Right lobe of liver (tissue), 6 donors: ENCODE measurements around the gene FEZ2. TPM values are rescaled to one million over a fixed set of nuclear protein-coding genes. Genes with fewer than 3 reads are reported as not detected.

Experiments
- ATAC-seq, 4 donors: fragments of 200-7000 bp; cut with Tn5 transposase; one replicate each; pipeline ENCODE4 v1.9.1; 2020; ENCODE audit warnings: mild to moderate bottlenecking in 4 of 4, moderate library complexity in 4 of 4
- DNase-seq, 3 donors: peaks; one replicate each; pipeline ENCODE4 v3.0.0-alpha.2; 2020
- H3K27ac ChIP-seq, 3 donors: fragments of 200-600 bp; one replicate each; pipeline ENCODE4 v1.8.0; 2022
- H3K27me3 ChIP-seq, 2 donors: fragments of 200-600 bp; one replicate each; pipeline ENCODE4 v1.8.0; 2022
- H3K36me3 ChIP-seq, 4 donors: fragments of 200-600 bp; sonication (generic) in 1 of 4; one replicate each; pipeline versions ENCODE4 v1.5.1 to v1.8.0; 2017 to 2022; ENCODE audit warnings: control low read depth in 1 of 4
- H3K4me1 ChIP-seq, 4 donors: fragments of 200-600 bp; sonication (generic) in 1 of 4; one replicate each; pipeline versions ENCODE4 v1.5.1 to v1.8.0; 2017 to 2022; ENCODE audit warnings: control low read depth in 1 of 4
- H3K4me3 ChIP-seq, 3 donors: fragments of 200-600 bp; one replicate each; pipeline ENCODE4 v1.8.0; 2022
- H3K9me3 ChIP-seq, 4 donors: fragments of 200-600 bp; sonication (generic) in 1 of 4; one replicate each; pipeline versions ENCODE4 v1.5.1 to v1.8.0; 2017 to 2022; ENCODE audit warnings: control low read depth in 1 of 4
- POLR2A ChIP-seq: fragments of 450-650 bp; IDR thresholded peaks from one replicate; pipeline ENCODE4 v1.6.1; 2017; ENCODE audit warnings: antibody characterized with exemption, mild to moderate bottlenecking
- WGBS: methylation state at CpG from one replicate; pipeline ENCODE4 v1.1.6; 2018; ENCODE audit warnings: low coverage, low lambda C conversion rate; ENCODE audit not compliant: insufficient coverage; ENCODE audit errors: missing lambda C conversion rate; 5-methylcytosine and 5-hydroxymethylcytosine counted together
- intact Hi-C, 2 donors: fragments of 100-400 bp; cut with DNase I; formaldehyde crosslinking; loops; one replicate each; pipeline versions ENCODE4 v1.11.2 to v1.14.1; 2022
- total RNA-seq, 6 experiments: library from RNA; depleted of rRNA in 2 of 6; stranded (reverse); fragments of >200 nt in 2 of 6; fragmentation: NEBNext Ultra II Directional in 3 of 6; extraction: Animal tissue kit (Norgen Biotek cat#: 25700) in 3 of 6; gene quantifications; one replicate each; pipeline versions ENCODE4 v1.1.0 to v1.2.4, GENCODE V29; 2016 to 2023
- TF ChIP-seq, protein P1 (sequence below), 4 donors: fragments of 200-600 bp in 3 of 4; fragments of 450-650 bp in 1 of 4; IDR thresholded peaks; one replicate each; pipeline versions ENCODE4 v1.5.1 to v1.8.0; 2016 to 2022; ENCODE audit warnings: antibody characterized with exemption in 4 of 4, mild to moderate bottlenecking in 2 of 4
- donor health status: DM: no; HTN: yes; CAD: no.
- donor health status: DM: no; HTN: no; CAD: no.
- donor health status: DM: no; HTN: no; CAD: no.
- donor health status: DM: no; HTN: yes; CAD: no.
- donor health status: DM: no; HTN: yes; CAD: no.

Gene FEZ2
- total RNA-seq, 6 experiments from 2014 or later: 11.1 to 22.2 (median 18.7) TPM

DNA sequence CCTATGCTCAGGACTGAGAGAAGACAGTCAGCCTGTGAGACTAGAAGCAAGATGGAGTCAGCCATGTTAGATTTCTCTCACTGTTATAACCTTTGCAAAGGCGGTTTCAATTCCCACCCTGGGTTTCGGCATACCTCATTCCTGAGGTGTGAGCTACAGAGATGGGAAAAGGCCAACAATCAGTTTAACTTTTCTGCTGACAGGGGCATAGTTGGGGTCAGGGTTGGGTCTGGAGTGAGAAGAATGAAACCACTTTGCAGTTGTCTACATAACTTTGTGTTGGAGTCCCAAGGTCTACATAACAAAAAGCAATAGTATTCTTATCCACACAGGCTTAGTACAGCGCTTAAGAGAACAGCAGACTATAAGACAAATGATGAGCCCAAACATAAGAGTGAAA, 28.1 kb upstream of the FEZ2 start:
- no peak overlapping the region for H3K27ac ChIP-seq

DNA sequence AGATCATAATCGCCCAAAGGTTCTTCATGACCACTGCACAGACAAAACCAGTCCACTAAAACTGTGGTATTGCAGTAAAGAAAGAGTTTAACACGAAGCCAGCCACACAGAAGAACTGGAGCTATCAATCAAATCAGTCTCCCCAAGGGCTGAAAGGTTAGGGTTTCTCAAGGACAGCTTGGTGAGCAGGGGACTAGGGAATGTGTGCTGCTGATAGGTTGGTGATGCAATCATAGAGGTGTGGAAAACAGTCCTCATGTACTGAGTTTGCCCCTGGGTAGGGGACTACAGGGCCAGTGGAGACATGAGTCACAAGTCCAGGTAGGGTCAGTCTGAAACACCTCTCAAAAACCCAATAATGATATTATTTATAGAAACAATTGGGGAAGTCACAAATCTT, 27.3 kb upstream of the FEZ2 start:
- Histone ChIP-seq H3K4me1 (no peaks in the 10 kb centered on the region), H3K27me3 (no peaks in the 10 kb centered on the region), H3K36me3 (no peaks in the 10 kb centered on the region), H3K4me3 (no peak overlapping the region), H3K27ac (no peak overlapping the region), H3K9me3 (peaks cover 0 to 5% (median 0%) of the 10 kb centered on the region in 4 donors)
- intact Hi-C loops: no loop called here
- no peak for ATAC-seq
- 70% methylated on average over 2 of the region's 2 CpGs for WGBS
- TF ChIP-seq, protein P1, sequence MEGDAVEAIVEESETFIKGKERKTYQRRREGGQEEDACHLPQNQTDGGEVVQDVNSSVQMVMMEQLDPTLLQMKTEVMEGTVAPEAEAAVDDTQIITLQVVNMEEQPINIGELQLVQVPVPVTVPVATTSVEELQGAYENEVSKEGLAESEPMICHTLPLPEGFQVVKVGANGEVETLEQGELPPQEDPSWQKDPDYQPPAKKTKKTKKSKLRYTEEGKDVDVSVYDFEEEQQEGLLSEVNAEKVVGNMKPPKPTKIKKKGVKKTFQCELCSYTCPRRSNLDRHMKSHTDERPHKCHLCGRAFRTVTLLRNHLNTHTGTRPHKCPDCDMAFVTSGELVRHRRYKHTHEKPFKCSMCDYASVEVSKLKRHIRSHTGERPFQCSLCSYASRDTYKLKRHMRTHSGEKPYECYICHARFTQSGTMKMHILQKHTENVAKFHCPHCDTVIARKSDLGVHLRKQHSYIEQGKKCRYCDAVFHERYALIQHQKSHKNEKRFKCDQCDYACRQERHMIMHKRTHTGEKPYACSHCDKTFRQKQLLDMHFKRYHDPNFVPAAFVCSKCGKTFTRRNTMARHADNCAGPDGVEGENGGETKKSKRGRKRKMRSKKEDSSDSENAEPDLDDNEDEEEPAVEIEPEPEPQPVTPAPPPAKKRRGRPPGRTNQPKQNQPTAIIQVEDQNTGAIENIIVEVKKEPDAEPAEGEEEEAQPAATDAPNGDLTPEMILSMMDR (IDR thresholded peaks at IDR 0.05): no peak
- TF ChIP-seq POLR2A: no peak
- no peak for DNase-seq

More for the DNA sequence above, 28.1 kb upstream of the FEZ2 start:
- DNase-seq (no peak), ATAC-seq (no peak)
- WGBS: 93% methylated on average over 3 of the region's 3 CpGs
- H3K4me1 ChIP-seq: no peaks in the 10 kb centered on the region
- intact Hi-C loops: no loop called here
- no peaks in the 10 kb centered on the region for H3K27me3 ChIP-seq
- no peak overlapping the region for H3K4me3 ChIP-seq
- no peaks in the 10 kb centered on the region for H3K36me3 ChIP-seq
- no peak for TF ChIP-seq POLR2A
- TF ChIP-seq, protein P1 (IDR thresholded peaks at IDR 0.05): no peak
- peaks cover 0 to 5% (median 0%) of the 10 kb centered on the region in 4 donors for H3K9me3 ChIP-seq

DNA sequence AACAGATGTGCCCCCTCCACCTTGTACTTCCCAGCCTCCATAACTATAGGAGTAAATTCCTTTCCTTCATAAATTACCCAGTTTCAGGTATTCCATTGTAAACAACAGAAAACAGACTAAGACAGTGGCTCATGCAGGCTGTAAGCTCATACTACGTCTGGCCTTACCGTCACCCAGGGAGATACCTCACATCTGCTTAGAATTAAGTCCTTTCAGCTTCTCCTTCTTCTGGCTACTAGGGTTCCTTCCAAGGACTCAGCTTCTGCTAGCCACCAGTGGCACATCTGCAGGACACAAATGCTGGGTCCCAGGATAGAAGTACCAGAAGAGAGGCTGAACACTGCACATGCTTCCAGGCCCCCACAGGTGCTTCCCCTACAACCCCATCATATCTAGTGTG, 22.4 kb upstream of the FEZ2 start:
- H3K27ac ChIP-seq: no peak overlapping the region
- no peak overlapping the region for H3K4me3 ChIP-seq
- H3K9me3 ChIP-seq: peaks cover 0 to 4% (median 0%) of the 10 kb centered on the region in 4 donors
- no peaks in the 10 kb centered on the region for H3K27me3 ChIP-seq
- WGBS: 96% methylated on average over 2 of the region's 2 CpGs
- ATAC-seq (no peak), DNase-seq (no peak)
- H3K4me1 ChIP-seq: no peaks in the 10 kb centered on the region
- intact Hi-C loops: no loop called here
- TF ChIP-seq POLR2A: no peak
- TF ChIP-seq, protein P1 (IDR thresholded peaks at IDR 0.05): no peak
- H3K36me3 ChIP-seq: no peaks in the 10 kb centered on the region

DNA sequence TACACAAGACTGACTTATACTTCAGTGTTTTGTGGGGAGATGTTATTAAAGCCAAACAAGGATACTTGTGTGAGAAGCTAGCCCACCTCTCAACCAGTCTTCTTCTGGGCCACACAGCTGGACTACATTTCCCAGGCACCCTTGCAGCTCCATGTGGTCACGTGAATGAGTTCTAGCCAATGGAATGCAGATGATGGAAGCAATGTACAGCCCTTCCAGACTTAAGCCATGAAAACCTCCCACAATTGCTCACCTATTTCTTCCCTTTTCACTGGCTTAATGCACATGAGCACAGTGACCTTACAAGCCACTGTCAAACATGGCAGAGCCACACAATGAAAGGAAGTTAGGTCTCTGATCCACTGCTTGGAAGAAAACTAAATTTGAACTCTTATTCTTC, 20.4 kb upstream of the FEZ2 start:
- DNase-seq (no peak), ATAC-seq (peak; percentile 67 to 71 (median 68))
- H3K4me3 ChIP-seq: no peak overlapping the region
- H3K36me3 ChIP-seq: no peaks in the 10 kb centered on the region
- intact Hi-C loops: no loop called here
- WGBS: 0% methylated on average over 1 of the region's 1 CpG
- no peak for TF ChIP-seq POLR2A
- TF ChIP-seq, protein P1 (IDR thresholded peaks at IDR 0.05): no peak
- H3K27me3 ChIP-seq: no peaks in the 10 kb centered on the region
- no peak overlapping the region for H3K27ac ChIP-seq
- H3K9me3 ChIP-seq: no peaks in the 10 kb centered on the region
- no peaks in the 10 kb centered on the region for H3K4me1 ChIP-seq

DNA sequence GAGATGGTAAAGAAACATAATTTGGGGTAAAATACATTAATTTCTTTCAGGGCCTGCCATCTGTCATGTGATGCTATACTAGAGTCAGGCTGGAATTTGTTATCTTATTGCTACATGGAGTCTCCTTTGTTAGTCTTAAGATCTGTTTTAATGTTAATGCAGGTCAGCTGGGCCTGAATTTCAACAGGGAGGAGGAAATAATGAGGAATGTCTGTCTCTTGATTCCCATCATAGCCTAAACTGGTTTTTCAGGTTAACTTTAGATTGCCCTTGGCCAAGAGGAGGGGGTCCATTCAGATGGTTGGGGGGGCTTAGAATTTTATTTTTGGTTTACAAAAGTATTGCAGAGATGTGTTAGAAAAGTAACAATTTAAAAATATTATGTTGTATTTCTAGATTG, 19.0 kb upstream of the FEZ2 start:
- no peak overlapping the region for H3K4me3 ChIP-seq
- H3K27ac ChIP-seq: no peak overlapping the region
- intact Hi-C loops: no loop called here
- no peaks in the 10 kb centered on the region for H3K36me3 ChIP-seq
- TF ChIP-seq POLR2A: no peak
- TF ChIP-seq, protein P1 (IDR thresholded peaks at IDR 0.05): no peak
- no peaks in the 10 kb centered on the region for H3K9me3 ChIP-seq
- DNase-seq: no peak
- no peak for ATAC-seq
- no peaks in the 10 kb centered on the region for H3K4me1 ChIP-seq
- H3K27me3 ChIP-seq: no peaks in the 10 kb centered on the region
